A549 treated with GW870086 at 1 μM for 4 hours (cell line): ENCODE measurements around the gene OLFML2A. TPM values are rescaled to one million over a fixed set of nuclear protein-coding genes. Genes with fewer than 3 reads are reported as not detected.

Source experiments
- total RNA-seq: library from RNA; stranded (reverse); fragments of 200-300 nt; extraction: Qiagen RNA extraction; gene quantifications from 5 replicates; pipeline ENCODE4 v1.2.3, GENCODE V29; 2022; ENCODE audit warnings: low read depth

Gene OLFML2A
- total RNA-seq = 22.6 to 34.2 TPM (median 33.2 TPM) in 5 replicates

DNA sequence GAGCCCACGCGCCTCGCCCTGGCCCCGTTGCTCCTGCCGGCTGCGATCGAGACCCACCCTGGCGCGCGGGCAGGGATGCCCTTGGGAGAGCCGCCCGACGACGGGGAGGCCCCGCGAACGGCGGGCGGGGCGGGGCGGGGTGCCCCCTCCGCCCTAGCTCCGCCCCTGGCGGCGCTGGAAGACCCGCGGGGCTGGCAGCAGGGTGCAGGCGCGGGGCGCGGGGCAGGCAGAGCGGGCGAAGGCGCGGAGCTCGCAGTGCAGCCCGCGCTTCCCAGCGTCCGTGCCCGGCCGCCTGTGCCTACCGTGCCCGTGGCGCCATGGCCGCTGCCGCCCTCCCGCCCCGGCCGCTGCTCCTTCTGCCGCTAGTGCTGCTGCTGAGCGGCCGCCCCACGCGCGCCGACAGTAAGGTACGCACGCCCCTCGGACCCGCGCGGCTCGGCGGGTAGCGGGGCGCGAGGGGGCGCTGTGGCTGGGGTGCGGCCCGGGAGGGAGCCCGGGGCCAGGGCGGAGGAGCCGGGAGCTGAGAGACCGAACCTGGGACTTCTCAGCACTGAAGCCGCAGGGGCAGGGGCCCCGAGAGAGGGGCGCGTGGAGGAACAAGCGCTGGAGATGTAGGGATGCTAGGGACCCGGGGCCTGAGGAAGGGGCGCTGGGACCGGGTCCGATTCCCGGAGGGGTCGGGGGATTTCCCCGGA, at the start of gene OLFML2A:
Gene OLFML2A, plus strand, starts transcription at position 180 of the 695 bp plus-strand sequence. Its CDS starts 138 bp downstream, at position 318.

DNA sequence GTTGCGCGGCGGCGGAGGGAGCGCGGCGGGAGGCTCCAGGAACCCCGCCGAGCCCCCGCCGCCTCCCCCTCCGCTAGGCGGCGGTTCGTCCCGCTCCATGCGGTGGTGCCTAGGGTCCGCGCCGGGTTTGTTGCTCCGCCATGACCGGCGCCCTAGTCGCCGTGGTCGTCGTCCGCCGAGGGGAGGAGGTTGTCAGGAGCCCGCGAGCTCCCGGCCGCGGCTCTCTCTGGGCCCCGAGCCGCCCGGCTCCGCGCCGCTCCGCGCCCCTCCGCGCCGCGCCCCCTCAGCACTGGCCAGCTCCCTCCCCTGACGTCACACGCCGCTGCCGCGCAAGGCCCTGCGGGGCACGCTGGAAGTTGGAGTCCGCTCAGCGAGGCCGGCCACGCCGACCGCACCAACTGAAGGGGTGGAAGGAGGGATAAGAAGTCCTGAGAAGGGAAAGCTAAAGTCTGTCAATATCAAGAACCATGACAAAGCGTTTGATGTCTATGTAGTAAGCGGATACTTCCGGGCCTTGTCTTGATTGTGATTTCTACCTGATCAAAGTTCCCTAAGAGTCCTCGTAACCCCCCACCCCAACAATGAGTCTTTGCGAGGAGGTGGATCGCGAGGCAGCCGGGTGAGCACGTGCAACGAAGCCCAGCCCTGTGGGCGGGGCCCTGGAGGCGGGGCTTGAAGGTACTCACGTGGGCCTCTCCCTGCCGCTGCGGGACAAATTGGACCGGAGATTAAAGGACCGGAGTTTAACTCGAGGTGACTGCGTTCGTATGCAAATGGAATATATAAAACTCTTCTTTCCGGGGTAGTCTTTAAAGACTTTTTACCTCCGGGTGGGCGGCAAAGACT, 5.7 kb upstream of the OLFML2A start, which contains the start of gene NR6A1:
Gene NR6A1, minus strand, starts transcription at position 291 of the 846 bp plus-strand sequence.

DNA sequence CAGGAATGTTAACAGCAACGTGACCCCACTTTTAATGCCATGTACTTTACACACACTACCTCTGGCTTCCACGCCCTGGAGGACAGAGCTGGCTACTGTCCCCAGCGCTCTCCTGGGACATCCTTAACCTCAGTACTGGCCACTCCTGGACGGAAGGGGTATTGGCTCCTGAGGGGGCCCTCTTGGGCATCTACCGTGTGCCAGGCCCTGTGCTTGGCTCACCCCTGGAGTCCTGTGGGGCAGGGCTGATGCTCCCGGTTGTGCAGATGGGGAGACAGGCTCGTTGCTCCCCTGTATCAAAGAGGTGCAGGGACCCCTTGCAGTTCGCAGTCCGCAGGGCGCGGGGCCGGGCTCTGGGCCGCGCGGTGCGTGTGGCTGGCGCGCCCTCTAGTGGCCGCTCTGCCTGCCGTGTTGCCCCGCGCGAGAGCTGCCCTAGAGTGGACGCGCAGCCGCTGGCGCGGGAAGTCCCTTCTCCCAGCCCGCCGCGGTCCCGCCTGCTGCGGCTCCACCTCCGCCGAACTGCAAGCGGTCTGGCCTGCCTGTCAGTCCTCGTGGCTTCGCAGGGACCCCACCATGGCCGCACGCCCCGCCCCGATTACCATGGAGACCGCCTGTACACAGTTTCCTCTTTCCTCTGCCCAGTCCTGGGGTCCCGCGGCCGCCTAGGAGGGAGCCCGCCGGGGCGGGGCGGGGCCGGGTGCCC, 76.0 kb downstream of the OLFML2A start, which contains the start of gene WDR38:
Gene WDR38, plus strand, starts transcription at position 632 of the 703 bp plus-strand sequence. CDS start 72 bp downstream, outside the sequence.

DNA sequence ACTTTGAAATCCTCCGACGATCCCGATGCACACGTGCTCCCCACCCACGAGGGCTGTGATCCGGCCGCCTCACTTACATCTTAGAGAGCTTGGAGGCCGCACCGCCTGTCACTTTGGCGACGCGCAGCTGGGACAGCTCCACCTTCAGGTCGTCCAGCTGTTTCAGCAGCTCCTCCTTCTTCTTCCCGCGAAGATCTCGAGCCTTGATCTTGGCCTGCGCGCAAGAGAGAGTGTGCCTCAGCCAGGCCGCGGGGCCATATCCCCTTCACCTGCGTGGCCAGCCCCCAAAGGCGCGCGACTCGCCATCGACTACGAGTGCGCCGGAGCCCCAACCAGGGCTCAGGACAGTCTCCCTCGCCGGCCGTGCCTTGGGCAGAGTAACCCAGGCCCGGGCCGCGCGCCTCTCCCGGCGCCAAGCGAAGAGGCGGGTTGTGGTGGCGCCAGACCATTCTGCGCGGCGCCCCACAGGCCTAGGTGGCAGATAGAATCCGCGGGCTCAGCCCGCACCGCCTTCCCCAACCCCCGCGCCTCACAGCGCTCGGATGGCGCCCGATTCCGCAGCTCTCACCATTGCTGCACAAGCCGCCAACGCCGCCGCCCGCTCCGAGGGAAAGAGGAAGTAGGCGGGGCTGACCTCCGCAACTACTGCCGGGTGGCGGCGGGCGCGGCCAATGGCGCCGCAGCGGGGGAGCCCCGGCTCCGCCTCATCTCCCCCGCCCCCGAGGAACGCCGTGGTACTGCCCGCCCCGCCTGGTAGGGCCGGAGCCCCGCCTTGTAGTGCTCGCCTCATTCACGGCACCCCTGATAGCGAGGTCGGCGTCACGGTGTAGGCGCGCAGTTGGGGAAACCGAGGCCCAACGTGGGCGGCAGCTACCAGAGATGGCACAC, 84.7 kb downstream of the OLFML2A start, which contains the start of the genes ARPC5L and RPL35:
Gene ARPC5L, plus strand, starts transcription at position 789 of the 888 bp plus-strand sequence. CDS start 7,161 bp downstream, outside the sequence.
Gene RPL35, minus strand, starts transcription at position 616 of the 888 bp plus-strand sequence. Its CDS starts 45 bp downstream, at position 571.

Other genes with a start within 250 kb of the OLFML2A start
- gene NR6A1, start 5.8 kb upstream of the OLFML2A start, total RNA-seq = 1.4 to 2.2 TPM (median 1.8 TPM) in 5 replicates
- 0.10 to 0.15 TPM in 2 of 5 replicates, not detected in the others for gene WDR38, start 76.3 kb downstream of the OLFML2A start, total RNA-seq
- 2,775 to 3,328 TPM (median 2,872 TPM) in 5 replicates for gene RPL35, start 84.8 kb downstream of the OLFML2A start, total RNA-seq
- gene ARPC5L, start 85.0 kb downstream of the OLFML2A start, total RNA-seq = 64.4 to 83.9 TPM (median 73.1 TPM) in 5 replicates
- gene GOLGA1, start 163.9 kb downstream of the OLFML2A start, total RNA-seq = 10.1 to 10.9 TPM (median 10.4 TPM) in 5 replicates